ENCODE results near the gene DBF4.
A peak's percentile ranks its signal among the peaks of the same experiment; 100 is the strongest.
"Not testable (repeated sequence)": the region's sequence is repeated elsewhere in the genome, so short reads cannot be mapped to it uniquely, and the experiment has no call there.

DBF4 gene

GRCh38 chr7:87866533-87866932 lies 9.8 kb upstream of the DBF4 start:
- H3K9me3 ChIP-seq (ENCODE audit: insufficient read depth, low read depth, low read length); H3K4me3 ChIP-seq (ENCODE audit: low read length); H3K27me3 ChIP-seq (ENCODE audit: insufficient read depth, low read length); H3K4me1 ChIP-seq (ENCODE audit: insufficient read depth, low read length); H3K9ac ChIP-seq (ENCODE audit: low read depth, low read length); H3K27ac ChIP-seq (ENCODE audit: low read length): not testable (repeated sequence)
- H3K36me3 ChIP-seq (ENCODE audit: insufficient read depth, low read depth, low read length): peaks cover 10% of the 10 kb centered on the region; the same call in 1 of the 2 replicates

- H3K4me1 ChIP-seq (ENCODE audit: insufficient read depth, low read length): peaks cover 5% of the 10 kb centered on the region; the same call in 1 of the 2 replicates
- H3K9me3 ChIP-seq (ENCODE audit: insufficient read depth, low read depth, low read length): no peaks in the 10 kb centered on the region; the same call in 1 of the 2 replicates
- no peak overlapping the region for H3K27ac ChIP-seq (ENCODE audit: low read length)
- peaks cover 10% of the 10 kb centered on the region for H3K36me3 ChIP-seq (ENCODE audit: insufficient read depth, low read depth, low read length)
- no peak overlapping the region for H3K9ac ChIP-seq (ENCODE audit: low read depth, low read length)
- H3K27me3 ChIP-seq (ENCODE audit: insufficient read depth, low read length): no peaks in the 10 kb centered on the region
- no peak overlapping the region for H3K4me3 ChIP-seq (ENCODE audit: low read length)
Measured at GRCh38 chr7:87870471-87870870, 5.8 kb upstream of the DBF4 start.

- H3K36me3 ChIP-seq (ENCODE audit: insufficient read depth, low read depth, low read length): peaks cover 4% of the 10 kb centered on the region; the same call in 1 of the 2 replicates
- H3K4me1 ChIP-seq (ENCODE audit: insufficient read depth, low read length): peaks cover 5% of the 10 kb centered on the region; the same call in 1 of the 2 replicates
- no peak overlapping the region for H3K4me3 ChIP-seq (ENCODE audit: low read length)
- H3K9ac ChIP-seq (ENCODE audit: low read depth, low read length): no peak overlapping the region
- no peaks in the 10 kb centered on the region; the same call in 1 of the 2 replicates for H3K9me3 ChIP-seq (ENCODE audit: insufficient read depth, low read depth, low read length)
- no peak overlapping the region for H3K27ac ChIP-seq (ENCODE audit: low read length)
- no peaks in the 10 kb centered on the region for H3K27me3 ChIP-seq (ENCODE audit: insufficient read depth, low read length)
Measured at GRCh38 chr7:87872346-87872745, 3.9 kb upstream of the DBF4 start.

GRCh38 chr7:87873328-87873727 lies 3.0 kb upstream of the DBF4 start:
- H3K9ac ChIP-seq (ENCODE audit: low read depth, low read length); H3K27ac ChIP-seq (ENCODE audit: low read length); H3K4me1 ChIP-seq (ENCODE audit: insufficient read depth, low read length); H3K27me3 ChIP-seq (ENCODE audit: insufficient read depth, low read length); H3K4me3 ChIP-seq (ENCODE audit: low read length); H3K36me3 ChIP-seq (ENCODE audit: insufficient read depth, low read depth, low read length); H3K9me3 ChIP-seq (ENCODE audit: insufficient read depth, low read depth, low read length): not testable (repeated sequence)

GRCh38 chr7:87874066-87874465 lies 2.2 kb upstream of the DBF4 start:
- H3K27ac ChIP-seq (ENCODE audit: low read length): no peak overlapping the region
- peaks cover 8% of the 10 kb centered on the region; the same call in 1 of the 2 replicates for H3K4me1 ChIP-seq (ENCODE audit: insufficient read depth, low read length)
- H3K36me3 ChIP-seq (ENCODE audit: insufficient read depth, low read depth, low read length): peaks cover 11% of the 10 kb centered on the region
- peak overlapping the region; percentile 97; the same call in 1 of the 2 replicates for H3K4me3 ChIP-seq (ENCODE audit: low read length)
- no peaks in the 10 kb centered on the region; the same call in 1 of the 2 replicates for H3K9me3 ChIP-seq (ENCODE audit: insufficient read depth, low read depth, low read length)
- no peaks in the 10 kb centered on the region for H3K27me3 ChIP-seq (ENCODE audit: insufficient read depth, low read length)
- H3K9ac ChIP-seq (ENCODE audit: low read depth, low read length): peak overlapping the region; percentile 98; the same call in 1 of the 2 replicates

- Histone ChIP-seq H3K27ac (ENCODE audit: low read length) (peak overlapping the region; percentile 68), H3K36me3 (ENCODE audit: insufficient read depth, low read depth, low read length) (peaks cover 25% of the 10 kb centered on the region), H3K9me3 (ENCODE audit: insufficient read depth, low read depth, low read length) (no peaks in the 10 kb centered on the region; the same call in 1 of the 2 replicates), H3K27me3 (ENCODE audit: insufficient read depth, low read length) (no peaks in the 10 kb centered on the region), H3K9ac (ENCODE audit: low read depth, low read length) (peak overlapping the region; percentile 98; the same call in 1 of the 2 replicates), H3K4me3 (ENCODE audit: low read length) (peak overlapping the region; percentile 97), H3K4me1 (ENCODE audit: insufficient read depth, low read length) (peaks cover 8% of the 10 kb centered on the region; the same call in 1 of the 2 replicates)
Measured at GRCh38 chr7:87875151-87876039, 898 bp upstream of the DBF4 start.

GRCh38 chr7:87876869-87877234 lies 559 bp downstream of the DBF4 start:
- H3K36me3 ChIP-seq (ENCODE audit: insufficient read depth, low read depth, low read length): peaks cover 39% of the 10 kb centered on the region
- H3K4me1 ChIP-seq (ENCODE audit: insufficient read depth, low read length): peaks cover 8% of the 10 kb centered on the region; the same call in 1 of the 2 replicates
- no peaks in the 10 kb centered on the region for H3K9me3 ChIP-seq (ENCODE audit: insufficient read depth, low read depth, low read length)
- H3K4me3 ChIP-seq (ENCODE audit: low read length): peak overlapping the region; percentile 97
- peak overlapping the region; percentile 98 for H3K9ac ChIP-seq (ENCODE audit: low read depth, low read length)
- H3K27me3 ChIP-seq (ENCODE audit: insufficient read depth, low read length): no peaks in the 10 kb centered on the region
- H3K27ac ChIP-seq (ENCODE audit: low read length): peak overlapping the region; percentile 68

- Histone ChIP-seq H3K9me3 (ENCODE audit: insufficient read depth, low read depth, low read length) (no peaks in the 10 kb centered on the region), H3K27me3 (ENCODE audit: insufficient read depth, low read length) (no peaks in the 10 kb centered on the region), H3K36me3 (ENCODE audit: insufficient read depth, low read depth, low read length) (peaks cover 46% of the 10 kb centered on the region), H3K27ac (ENCODE audit: low read length) (peak overlapping the region; percentile 68), H3K4me1 (ENCODE audit: insufficient read depth, low read length) (peaks cover 8% of the 10 kb centered on the region; the same call in 1 of the 2 replicates), H3K4me3 (ENCODE audit: low read length) (peak overlapping the region; percentile 97), H3K9ac (ENCODE audit: low read depth, low read length) (peak overlapping the region; percentile 98)
Measured at GRCh38 chr7:87877366-87878040, 1.2 kb downstream of the DBF4 start.

- H3K27me3 ChIP-seq (ENCODE audit: insufficient read depth, low read length): no peaks in the 10 kb centered on the region
- H3K9ac ChIP-seq (ENCODE audit: low read depth, low read length): peak overlapping the region; percentile 98; the same call in 1 of the 2 replicates
- peak overlapping the region; percentile 97 for H3K4me3 ChIP-seq (ENCODE audit: low read length)
- no peak overlapping the region for H3K27ac ChIP-seq (ENCODE audit: low read length)
- H3K36me3 ChIP-seq (ENCODE audit: insufficient read depth, low read depth, low read length): peaks cover 53% of the 10 kb centered on the region
- peaks cover 8% of the 10 kb centered on the region; the same call in 1 of the 2 replicates for H3K4me1 ChIP-seq (ENCODE audit: insufficient read depth, low read length)
- no peaks in the 10 kb centered on the region for H3K9me3 ChIP-seq (ENCODE audit: insufficient read depth, low read depth, low read length)
Measured at GRCh38 chr7:87878208-87878735, 2.0 kb downstream of the DBF4 start.

- Histone ChIP-seq H3K27ac (ENCODE audit: low read length) (no peak overlapping the region), H3K4me1 (ENCODE audit: insufficient read depth, low read length) (peaks cover 3% of the 10 kb centered on the region; the same call in 1 of the 2 replicates), H3K9me3 (ENCODE audit: insufficient read depth, low read depth, low read length) (no peaks in the 10 kb centered on the region), H3K36me3 (ENCODE audit: insufficient read depth, low read depth, low read length) (peaks cover 92% of the 10 kb centered on the region), H3K27me3 (ENCODE audit: insufficient read depth, low read length) (no peaks in the 10 kb centered on the region), H3K4me3 (ENCODE audit: low read length) (no peak overlapping the region), H3K9ac (ENCODE audit: low read depth, low read length) (no peak overlapping the region)
Measured at GRCh38 chr7:87882151-87882937, 6.1 kb downstream of the DBF4 start.

GRCh38 chr7:87885018-87885417 lies 8.7 kb downstream of the DBF4 start:
- Histone ChIP-seq H3K4me3 (ENCODE audit: low read length) (no peak overlapping the region), H3K9me3 (ENCODE audit: insufficient read depth, low read depth, low read length) (no peaks in the 10 kb centered on the region), H3K27ac (ENCODE audit: low read length) (no peak overlapping the region), H3K36me3 (ENCODE audit: insufficient read depth, low read depth, low read length) (peaks cover 98% of the 10 kb centered on the region), H3K27me3 (ENCODE audit: insufficient read depth, low read length) (no peaks in the 10 kb centered on the region), H3K9ac (ENCODE audit: low read depth, low read length) (no peak overlapping the region), H3K4me1 (ENCODE audit: insufficient read depth, low read length) (no peaks in the 10 kb centered on the region)

Measured in iPS-20b (cell line).